Vagina (tissue), 2 donors: Measurements from ENCODE around the gene ZNF708. TPM values are rescaled to one million over a fixed set of nuclear protein-coding genes. Genes with fewer than 3 reads are reported as not detected.
A peak's percentile ranks its signal among the peaks of the same experiment; 100 is the strongest.
"Not testable (repeated sequence)": the region's sequence is repeated elsewhere in the genome, so short reads cannot be mapped to it uniquely, and the experiment has no call there.

Experiments
- DNase-seq, 2 donors: peaks; one replicate each; pipeline ENCODE4 v3.0.0-alpha.2; 2017; ENCODE audit errors: extremely low spot score in 2 of 2
- H3K27ac ChIP-seq: fragments of 200-600 bp; sonication (generic); one replicate; pipeline ENCODE4 v1.5.1; 2019
- H3K27me3 ChIP-seq: fragments of 200-600 bp; sonication (generic); one replicate; pipeline ENCODE4 v1.5.1; 2019
- H3K36me3 ChIP-seq, 2 donors: fragments of 200-600 bp; sonication (generic); one replicate each; pipeline ENCODE4 v1.5.1; 2017 to 2019
- H3K4me1 ChIP-seq: fragments of 200-600 bp; sonication (generic); one replicate; pipeline ENCODE4 v1.5.1; 2019
- H3K4me3 ChIP-seq, 2 donors: fragments of 200-600 bp; sonication (generic); 1 replicate in 1 of 2; 2 replicates in 1 of 2; pipeline ENCODE4 v1.5.1; 2016 to 2019
- H3K9me3 ChIP-seq: fragments of 200-600 bp; sonication (generic); one replicate; pipeline ENCODE4 v1.5.1; 2019
- POLR2A ChIP-seq, 2 donors: fragments of 450-650 bp; IDR thresholded peaks; one replicate each; pipeline ENCODE4 v1.6.1; 2017; ENCODE audit warnings: antibody characterized with exemption in 2 of 2, mild to moderate bottlenecking in 2 of 2, moderate library complexity in 2 of 2
- POLR2AphosphoS5 ChIP-seq, 2 donors: sonication (generic); formaldehyde crosslinking; IDR thresholded peaks; one replicate each; pipeline ENCODE4 v1.9.0; 2017; ENCODE audit warnings: antibody characterized with exemption in 2 of 2, mild to moderate bottlenecking in 2 of 2, low read depth in 1 of 2; ENCODE audit not compliant: insufficient read depth in 1 of 2
- intact Hi-C: fragments of 100-400 bp; cut with DNase I; formaldehyde crosslinking; loops from one replicate; pipeline ENCODE4 v1.15.1; 2023
- total RNA-seq: library from RNA; depleted of rRNA; stranded (reverse); fragments of >200 nt; gene quantifications from one replicate; pipeline ENCODE4 v1.2.3, GENCODE V29; 2016
- TF ChIP-seq, protein P1 (sequence below), 3 experiments: fragments of 450-650 bp in 2 of 3; fragments of 200-600 bp in 1 of 3; sonication (generic) in 1 of 3; IDR thresholded peaks; one replicate each; pipeline ENCODE4 v1.5.1; 2017 to 2019; ENCODE audit warnings: antibody characterized with exemption in 3 of 3, mild to moderate bottlenecking in 2 of 3, moderate library complexity in 2 of 3

ZNF708 gene
- 12.5 TPM for total RNA-seq

DNA sequence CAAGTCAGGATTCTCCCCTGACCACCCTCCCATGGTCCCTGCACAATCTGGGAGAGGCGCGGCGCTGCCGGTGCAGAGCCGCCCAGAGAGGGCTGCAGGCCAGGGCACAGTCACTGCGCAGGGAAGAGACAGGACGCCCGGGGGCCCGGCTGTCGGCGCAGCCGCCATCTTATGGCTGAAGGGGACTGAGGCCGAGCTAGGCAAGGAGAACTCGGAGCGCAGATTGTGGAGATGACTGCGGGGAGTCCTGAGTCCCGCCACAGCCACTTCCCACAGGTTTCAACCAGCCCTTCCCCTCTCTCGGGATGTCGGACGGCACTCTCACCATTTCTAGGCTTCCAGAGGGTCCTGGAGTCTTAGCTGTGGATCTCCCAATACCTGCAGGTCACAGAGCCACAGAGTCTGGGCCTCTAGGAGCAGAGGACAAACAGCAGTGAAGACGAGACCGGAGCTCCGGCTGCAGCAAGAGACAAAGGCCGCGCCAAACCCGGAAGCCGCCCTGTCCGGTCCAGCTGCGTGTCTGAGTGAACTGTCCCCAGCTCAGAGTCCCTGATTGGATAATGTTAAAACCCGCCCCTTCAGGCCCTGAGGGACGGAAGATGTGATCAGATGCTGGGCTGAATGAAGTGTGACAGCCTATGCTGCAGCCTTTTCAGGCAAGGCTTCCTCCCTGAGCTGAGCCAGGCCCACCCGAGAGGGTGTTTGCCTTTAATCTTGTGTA lies at the start of gene ZNF708:
ZNF708 (minus strand) TSS at position 526 of the 721 bp plus-strand sequence; CDS start at position 328, 198 bp downstream.
- Histone ChIP-seq H3K27me3 (no peaks in the 10 kb centered on the region), H3K27ac (peak within 1 kb of the TSS; percentile 90), H3K4me3 (peak within 1 kb of the TSS; percentile 68 to 75), H3K36me3 (peaks cover 0 to 12% of the 10 kb centered on the region in 2 donors), H3K4me1 (peaks cover 13% of the 10 kb centered on the region), H3K9me3 (no peaks in the 10 kb centered on the region)
- peak; percentile 86 to 90 for TF ChIP-seq POLR2AphosphoS5 (IDR thresholded peaks at IDR 0.05; ENCODE audit: insufficient read depth in 1 of 2, low read depth in 1 of 2)
- TF ChIP-seq, protein P1, sequence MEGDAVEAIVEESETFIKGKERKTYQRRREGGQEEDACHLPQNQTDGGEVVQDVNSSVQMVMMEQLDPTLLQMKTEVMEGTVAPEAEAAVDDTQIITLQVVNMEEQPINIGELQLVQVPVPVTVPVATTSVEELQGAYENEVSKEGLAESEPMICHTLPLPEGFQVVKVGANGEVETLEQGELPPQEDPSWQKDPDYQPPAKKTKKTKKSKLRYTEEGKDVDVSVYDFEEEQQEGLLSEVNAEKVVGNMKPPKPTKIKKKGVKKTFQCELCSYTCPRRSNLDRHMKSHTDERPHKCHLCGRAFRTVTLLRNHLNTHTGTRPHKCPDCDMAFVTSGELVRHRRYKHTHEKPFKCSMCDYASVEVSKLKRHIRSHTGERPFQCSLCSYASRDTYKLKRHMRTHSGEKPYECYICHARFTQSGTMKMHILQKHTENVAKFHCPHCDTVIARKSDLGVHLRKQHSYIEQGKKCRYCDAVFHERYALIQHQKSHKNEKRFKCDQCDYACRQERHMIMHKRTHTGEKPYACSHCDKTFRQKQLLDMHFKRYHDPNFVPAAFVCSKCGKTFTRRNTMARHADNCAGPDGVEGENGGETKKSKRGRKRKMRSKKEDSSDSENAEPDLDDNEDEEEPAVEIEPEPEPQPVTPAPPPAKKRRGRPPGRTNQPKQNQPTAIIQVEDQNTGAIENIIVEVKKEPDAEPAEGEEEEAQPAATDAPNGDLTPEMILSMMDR (IDR thresholded peaks at IDR 0.05): no peak
- DNase-seq: peak; percentile 90 to 96
- intact Hi-C loops: no loop called here

DNA sequence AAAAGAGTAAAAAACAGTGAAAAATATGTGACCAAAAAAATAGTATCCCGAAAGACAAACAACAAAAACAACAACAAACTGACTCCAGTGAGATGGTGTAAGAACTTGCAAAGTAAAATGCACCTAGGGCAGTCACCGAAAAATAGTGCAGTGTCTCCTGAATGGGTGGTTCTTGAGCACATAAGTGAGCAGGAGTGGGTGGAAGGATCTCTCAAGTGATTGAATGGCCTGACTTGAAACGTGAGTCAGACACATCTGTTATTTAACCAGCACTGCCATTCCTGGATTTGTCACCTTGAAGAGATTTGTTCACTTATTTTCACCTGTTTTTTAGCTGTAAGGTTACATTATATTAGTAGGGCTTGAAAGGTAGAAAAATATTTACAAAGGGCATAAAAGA lies 33.1 kb upstream of the ZNF708 start:
- intact Hi-C loops: no loop called here
- no peaks in the 10 kb centered on the region for H3K9me3 ChIP-seq
- no peak overlapping the region for H3K27ac ChIP-seq
- no peak for DNase-seq
- peaks cover 0 to 17% of the 10 kb centered on the region in 2 donors for H3K36me3 ChIP-seq
- TF ChIP-seq, protein P1 (IDR thresholded peaks at IDR 0.05): no peak
- TF ChIP-seq POLR2AphosphoS5 (IDR thresholded peaks at IDR 0.05; ENCODE audit: insufficient read depth in 1 of 2, low read depth in 1 of 2): no peak
- no peak for TF ChIP-seq POLR2A (IDR thresholded peaks at IDR 0.05)
- no peak overlapping the region for H3K4me3 ChIP-seq
- H3K27me3 ChIP-seq: no peaks in the 10 kb centered on the region
- H3K4me1 ChIP-seq: peaks cover 10% of the 10 kb centered on the region

DNA sequence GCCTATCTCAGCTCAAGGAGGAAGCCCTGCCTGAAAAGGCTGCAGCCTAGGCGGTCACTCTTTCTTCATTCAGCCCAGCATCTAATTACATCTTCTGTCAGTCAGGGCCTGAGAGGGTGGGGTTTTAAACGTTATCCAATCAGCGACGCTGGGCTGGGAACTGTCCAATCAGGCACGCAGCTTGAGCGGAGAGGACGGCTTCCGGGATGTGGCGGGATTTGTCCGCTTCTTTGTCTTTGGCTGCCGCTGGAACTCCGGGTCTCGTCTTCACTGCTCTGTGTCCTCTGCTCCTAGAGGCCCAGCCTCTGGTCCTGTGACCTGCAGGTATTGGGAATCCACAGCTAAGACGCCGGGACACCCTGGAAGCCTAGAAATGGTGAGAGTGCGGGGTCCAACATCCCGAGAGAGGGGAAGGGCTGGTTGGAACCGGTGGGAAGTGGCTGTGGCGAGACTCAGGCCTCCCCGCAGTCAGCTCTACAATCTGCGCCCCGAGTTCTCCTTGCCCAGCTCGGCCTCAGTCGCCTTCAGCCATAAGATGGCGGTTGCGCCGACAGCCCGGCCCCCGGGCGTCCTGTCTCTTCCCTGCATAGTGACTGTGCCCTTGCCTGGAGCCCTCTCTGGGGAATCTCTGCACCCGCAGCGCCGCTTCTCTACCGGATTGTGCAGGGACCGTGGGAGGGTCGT lies 29.7 kb upstream of the ZNF708 start, which contains the start of gene ZNF738:
ZNF738 (plus strand) TSS at position 233 of the 684 bp plus-strand sequence; CDS start at position 374, 141 bp downstream.
- TF ChIP-seq POLR2A (IDR thresholded peaks at IDR 0.05) (no peak), POLR2AphosphoS5 (IDR thresholded peaks at IDR 0.05; ENCODE audit: insufficient read depth in 1 of 2, low read depth in 1 of 2) (peak; percentile 50 to 71)
- Histone ChIP-seq H3K4me3 (peak within 1 kb of the TSS; percentile 65 to 81), H3K9me3 (no peaks in the 10 kb centered on the region), H3K27me3 (no peaks in the 10 kb centered on the region), H3K36me3 (peaks cover 0 to 6% of the 10 kb centered on the region in 2 donors), H3K27ac (peak within 1 kb of the TSS; percentile 80), H3K4me1 (peaks cover 10% of the 10 kb centered on the region)
- intact Hi-C loops: no loop called here
- DNase-seq: peak in 1 of 2 donors; percentile 96

DNA sequence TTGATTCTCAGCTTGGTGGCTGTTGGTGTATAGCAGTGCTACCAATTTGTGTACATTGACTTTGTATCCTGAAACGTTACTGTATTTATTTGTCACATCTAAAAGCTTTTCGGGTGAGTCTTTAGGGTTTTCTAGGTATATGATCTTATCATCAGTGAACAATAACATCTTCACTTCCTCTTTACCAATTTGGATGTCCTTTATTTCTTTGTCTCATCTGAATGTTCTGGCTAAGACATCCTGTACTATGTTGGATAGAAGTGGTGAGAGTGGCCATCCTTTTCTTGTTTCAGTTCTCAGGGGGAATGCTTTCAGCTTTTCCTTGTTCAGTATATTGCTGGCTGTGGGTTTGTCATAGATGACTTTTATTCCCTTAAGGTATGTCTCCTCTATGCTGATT lies 23.6 kb upstream of the ZNF708 start:
- no peaks in the 10 kb centered on the region for H3K9me3 ChIP-seq
- TF ChIP-seq POLR2A (IDR thresholded peaks at IDR 0.05) (no peak), POLR2AphosphoS5 (IDR thresholded peaks at IDR 0.05; ENCODE audit: insufficient read depth in 1 of 2, low read depth in 1 of 2) (no peak)
- TF ChIP-seq, protein P1 (IDR thresholded peaks at IDR 0.05): no peak
- no peaks in the 10 kb centered on the region for H3K4me1 ChIP-seq
- no peak overlapping the region for H3K27ac ChIP-seq
- no peak for DNase-seq
- H3K4me3 ChIP-seq: no peak overlapping the region
- H3K27me3 ChIP-seq: no peaks in the 10 kb centered on the region
- intact Hi-C loops: no loop called here
- no peaks in the 10 kb centered on the region for H3K36me3 ChIP-seq

DNA sequence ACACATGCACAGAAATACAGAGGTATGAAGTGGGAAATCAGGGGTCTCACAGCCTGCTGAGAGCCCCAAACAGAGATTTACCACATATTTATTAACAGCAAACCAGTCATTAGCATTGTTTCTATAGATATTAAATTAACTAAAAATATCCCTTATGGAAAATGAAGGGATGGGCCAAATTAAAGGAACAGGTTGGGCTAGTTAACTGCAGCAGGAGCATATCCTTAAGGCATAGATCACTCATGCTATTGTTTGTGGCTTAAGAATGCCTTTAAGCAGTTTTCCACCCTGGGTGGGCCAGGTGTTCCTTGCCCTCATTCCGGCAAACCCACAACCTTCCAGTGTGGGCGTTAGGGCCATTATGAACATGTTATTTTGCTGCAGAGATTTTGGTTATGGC lies 15.6 kb upstream of the ZNF708 start:
- H3K36me3 ChIP-seq, H3K27me3 ChIP-seq, H3K27ac ChIP-seq, H3K4me1 ChIP-seq, H3K9me3 ChIP-seq, DNase-seq, H3K4me3 ChIP-seq, intact Hi-C loops: not testable (repeated sequence)

DNA sequence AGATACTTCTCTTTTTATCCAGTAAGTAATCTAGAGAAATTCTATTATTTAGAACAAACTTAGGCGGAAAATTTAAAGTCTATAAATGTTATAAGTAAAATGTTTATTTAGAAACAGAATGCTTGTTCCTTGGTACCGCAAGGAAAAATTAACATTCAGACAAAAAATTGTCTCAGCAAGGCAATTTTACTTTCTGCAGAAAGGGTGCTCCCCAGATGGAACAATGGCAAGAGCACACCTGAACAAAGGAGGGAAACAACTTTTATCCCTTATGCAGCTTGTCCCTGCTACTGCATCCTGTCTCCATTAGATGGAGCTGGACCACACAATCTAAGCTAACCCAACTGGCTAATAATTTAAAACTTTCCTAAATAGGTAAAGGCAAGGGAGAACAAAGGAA lies 6.5 kb upstream of the ZNF708 start:
- DNase-seq: no peak
- no peaks in the 10 kb centered on the region for H3K4me1 ChIP-seq
- H3K9me3 ChIP-seq: no peaks in the 10 kb centered on the region
- no peak overlapping the region for H3K4me3 ChIP-seq
- no peak overlapping the region for H3K27ac ChIP-seq
- intact Hi-C loops: no loop called here
- no peaks in the 10 kb centered on the region for H3K27me3 ChIP-seq
- H3K36me3 ChIP-seq: no peaks in the 10 kb centered on the region
- TF ChIP-seq POLR2AphosphoS5 (IDR thresholded peaks at IDR 0.05; ENCODE audit: insufficient read depth in 1 of 2, low read depth in 1 of 2) (no peak), POLR2A (IDR thresholded peaks at IDR 0.05) (no peak)
- TF ChIP-seq, protein P1 (IDR thresholded peaks at IDR 0.05): no peak
